GM10847 (cell line): ENCODE measurements around the gene OPRM1.

Experiments
- POLR2A ChIP-seq: IDR thresholded peaks from 2 replicates; pipeline ENCODE4 v1.6.1; 2011; ENCODE audit not compliant: insufficient read length; ENCODE audit errors: extremely low read depth

Gene OPRM1

DNA sequence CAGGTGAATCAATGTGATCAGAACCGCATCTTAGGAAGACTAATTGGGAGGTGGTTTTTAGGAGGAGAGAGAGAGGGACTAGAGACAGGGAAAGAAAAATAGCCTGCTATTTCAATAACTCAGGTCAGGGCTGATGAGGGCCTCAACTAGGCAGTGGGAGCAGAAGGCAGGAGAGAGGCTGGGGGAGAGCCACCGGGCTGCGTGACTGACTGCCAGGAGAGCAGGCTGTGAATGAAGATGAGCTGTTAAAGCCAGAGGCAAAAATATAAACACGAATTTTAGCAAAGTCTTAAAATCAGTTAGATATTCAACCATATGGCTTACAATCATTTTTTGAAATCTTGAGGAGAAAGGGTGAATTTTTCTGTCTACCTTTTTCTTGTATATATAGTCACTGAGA lies 168.0 kb downstream of the OPRM1 start:
- TF ChIP-seq POLR2A, result no peak

DNA sequence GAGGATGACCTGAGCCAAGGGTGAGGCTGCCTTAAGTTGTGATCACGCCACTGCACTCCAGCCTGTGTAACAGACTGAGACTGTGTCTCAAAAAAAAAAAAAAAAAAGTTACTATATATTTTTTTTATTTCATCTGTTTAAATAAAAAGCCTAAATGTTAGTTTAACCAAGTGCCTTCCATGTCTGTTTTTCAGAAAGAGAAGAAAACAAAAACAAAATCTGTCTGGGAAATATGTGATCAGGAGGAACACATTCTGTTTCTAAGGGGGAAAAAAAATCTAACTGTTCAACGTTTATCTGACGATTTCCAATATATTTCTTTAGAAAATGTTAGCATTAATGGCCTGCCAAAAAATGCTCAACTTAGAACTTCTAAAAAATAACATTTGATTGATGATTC lies 170.5 kb downstream of the OPRM1 start:
- TF ChIP-seq POLR2A, result no peak

GRCh38 chr6:154210678-154211077 lies 171.6 kb downstream of the OPRM1 start:
- no peak for TF ChIP-seq POLR2A

GRCh38 chr6:154213782-154214181 lies 174.7 kb downstream of the OPRM1 start:
- TF ChIP-seq POLR2A, result no peak

DNA sequence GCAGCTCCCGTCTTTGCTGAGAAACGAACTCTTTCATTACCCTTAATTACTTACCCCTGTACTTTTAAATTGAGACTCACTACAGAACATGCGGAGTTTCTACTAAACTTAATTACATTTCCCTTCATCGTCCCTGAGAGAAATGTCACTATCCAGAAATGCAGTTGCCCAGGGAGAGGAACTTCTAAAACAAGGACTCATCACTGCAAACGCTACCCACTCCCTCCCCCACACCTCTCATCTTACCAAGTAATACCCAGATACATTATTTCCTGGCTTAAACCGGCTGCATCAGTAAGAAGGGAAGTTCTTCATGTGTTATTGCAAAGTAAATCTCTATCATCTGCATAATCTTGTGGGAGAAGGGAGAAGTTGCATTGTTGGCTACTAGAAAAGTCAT lies 179.3 kb downstream of the OPRM1 start:
- TF ChIP-seq POLR2A, result no peak

GRCh38 chr6:154218787-154219186 lies 179.7 kb downstream of the OPRM1 start:
- no peak for TF ChIP-seq POLR2A

DNA sequence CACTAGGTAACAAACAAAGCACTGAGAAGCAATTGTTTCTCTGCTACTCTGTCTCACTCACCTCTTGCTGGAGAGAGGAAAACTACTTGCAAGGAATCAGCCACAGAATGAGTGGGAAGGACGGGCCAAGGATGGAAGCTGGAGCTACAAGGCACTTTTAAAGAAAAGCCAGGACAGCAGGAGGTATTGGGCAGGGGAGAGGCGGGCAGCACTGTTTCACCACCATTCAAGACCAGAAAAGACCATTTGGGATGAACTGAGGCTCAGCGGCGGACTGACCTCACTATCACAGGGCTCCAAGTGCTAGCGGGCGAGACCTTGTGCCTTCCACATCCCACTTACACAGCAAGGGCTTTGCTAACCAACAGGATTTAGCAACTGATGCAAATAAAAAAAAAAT lies 180.2 kb downstream of the OPRM1 start:
- no peak for TF ChIP-seq POLR2A

DNA sequence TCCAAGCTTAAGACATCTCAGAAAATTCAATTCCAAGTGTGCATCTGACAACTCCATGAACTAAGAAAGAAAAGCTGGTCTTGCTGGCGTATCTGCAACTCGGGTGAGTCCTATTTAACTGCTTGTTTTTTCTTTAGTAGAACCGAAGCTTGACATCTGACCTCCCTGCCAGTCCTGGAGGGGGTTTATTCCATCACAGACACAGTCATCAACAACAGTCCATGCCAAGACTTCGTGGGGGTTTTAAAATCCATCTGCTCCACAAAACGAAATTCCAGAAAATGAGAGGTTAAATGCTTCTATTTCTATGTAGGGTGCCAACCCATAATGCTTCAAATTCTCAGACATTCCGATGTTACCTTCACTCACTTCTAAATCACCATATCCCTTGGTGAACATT lies 183.7 kb downstream of the OPRM1 start:
- no peak for TF ChIP-seq POLR2A

DNA sequence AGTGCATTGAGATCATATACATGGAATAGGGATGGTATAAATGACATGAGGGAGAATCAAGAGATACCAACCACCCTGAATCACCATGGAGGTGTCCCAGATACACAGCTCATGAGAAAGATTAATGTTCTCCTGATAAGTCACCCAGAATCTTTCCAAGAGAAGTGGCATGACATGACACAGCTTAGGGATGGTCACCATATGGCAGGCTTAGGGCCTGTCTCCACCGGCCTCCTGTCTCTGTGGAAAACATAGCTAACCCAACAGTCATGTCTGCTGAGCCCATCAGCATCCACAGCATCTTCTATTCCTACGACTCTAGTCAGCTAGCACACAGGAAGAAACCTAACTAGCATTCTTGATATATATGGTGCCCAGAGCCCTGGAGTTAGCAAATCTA lies 184.3 kb downstream of the OPRM1 start:
- TF ChIP-seq POLR2A, result no peak

DNA sequence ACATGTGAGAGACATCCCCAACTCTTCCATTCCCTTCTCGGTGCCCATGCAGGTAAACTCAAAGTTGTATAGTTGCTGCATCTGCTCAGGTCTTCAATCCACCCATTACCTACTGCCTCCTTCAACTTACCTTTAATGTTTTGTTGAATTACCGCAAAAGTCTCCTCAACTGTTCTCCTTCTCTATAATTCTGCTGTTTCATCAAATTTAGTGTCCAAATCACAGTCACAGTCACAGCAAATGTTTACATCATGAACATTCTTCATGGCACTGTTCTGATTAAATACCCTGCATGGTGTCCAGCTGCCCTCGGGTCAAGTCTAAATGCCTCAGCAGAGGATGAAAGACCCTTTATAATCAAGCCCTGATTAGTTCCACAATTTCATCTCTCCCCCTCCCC lies 187.4 kb downstream of the OPRM1 start:
- no peak for TF ChIP-seq POLR2A

DNA sequence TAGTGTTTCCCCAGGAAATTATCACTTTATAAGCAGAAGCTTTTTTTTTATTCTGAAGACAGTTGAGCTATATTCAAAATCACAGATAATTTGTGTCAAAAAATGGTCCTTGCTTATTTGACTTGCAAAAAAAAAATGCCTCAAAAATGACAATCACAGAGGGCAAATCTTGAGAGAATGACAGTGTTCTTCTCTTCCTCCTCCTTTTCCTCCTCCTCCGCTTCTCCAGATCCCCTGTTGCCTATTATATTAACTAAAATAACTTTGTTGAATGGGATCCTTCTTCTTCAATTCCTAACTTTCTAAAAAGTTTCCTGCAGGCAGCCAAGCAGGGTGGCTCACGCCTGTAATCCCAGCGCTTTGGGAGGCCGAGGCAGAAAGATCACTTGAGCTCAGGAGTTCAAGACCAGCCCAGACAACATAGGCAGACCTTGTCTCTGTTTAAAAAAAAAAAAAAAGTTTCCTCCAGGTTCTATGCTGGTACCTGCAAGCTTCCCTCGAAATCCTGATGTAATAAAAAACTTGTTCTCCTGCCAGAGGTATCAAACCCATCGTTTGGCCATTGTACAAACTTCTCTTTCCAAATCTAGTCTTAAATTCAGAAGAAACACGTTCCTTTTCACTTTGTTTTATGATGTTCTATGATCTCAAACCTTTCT lies 189.0 kb downstream of the OPRM1 start:
- no peak for TF ChIP-seq POLR2A

DNA sequence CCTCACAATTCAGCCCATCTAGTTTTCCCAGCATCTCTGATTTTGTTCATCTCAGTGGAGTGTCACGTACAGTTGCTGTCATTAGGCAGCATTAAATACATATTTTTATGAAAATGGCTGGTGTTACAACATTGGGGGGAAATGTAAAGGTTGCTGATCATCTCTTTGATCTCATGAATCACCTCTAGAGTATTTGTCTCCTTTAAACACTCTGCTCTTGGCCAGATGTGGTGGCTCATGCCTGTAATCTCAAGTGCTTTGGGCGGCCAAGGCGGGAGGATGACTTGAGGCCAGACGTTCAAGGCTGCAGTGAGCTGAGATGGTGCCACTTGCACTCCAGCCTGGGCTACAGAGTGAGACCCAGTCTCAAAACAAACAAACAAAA lies 189.5 kb downstream of the OPRM1 start:
- no peak for TF ChIP-seq POLR2A

DNA sequence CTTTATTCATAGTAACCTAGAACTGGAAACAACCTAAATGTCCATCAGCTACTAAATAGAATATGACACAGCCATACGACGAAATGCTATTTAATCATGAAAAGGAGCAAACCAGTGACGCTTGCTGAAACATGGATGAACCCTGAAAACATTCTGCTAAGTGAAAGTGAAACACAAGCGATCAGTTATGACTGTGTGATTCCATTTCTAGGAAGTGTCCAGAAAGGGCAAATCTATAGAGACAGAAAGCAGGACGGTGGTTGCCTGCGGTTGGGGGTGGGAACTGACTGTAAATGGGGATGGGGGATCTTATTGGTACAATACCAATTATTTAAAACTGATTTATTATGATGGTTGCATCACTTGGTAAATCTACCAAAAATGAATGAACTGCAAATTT lies 190.7 kb downstream of the OPRM1 start:
- TF ChIP-seq POLR2A, result no peak

DNA sequence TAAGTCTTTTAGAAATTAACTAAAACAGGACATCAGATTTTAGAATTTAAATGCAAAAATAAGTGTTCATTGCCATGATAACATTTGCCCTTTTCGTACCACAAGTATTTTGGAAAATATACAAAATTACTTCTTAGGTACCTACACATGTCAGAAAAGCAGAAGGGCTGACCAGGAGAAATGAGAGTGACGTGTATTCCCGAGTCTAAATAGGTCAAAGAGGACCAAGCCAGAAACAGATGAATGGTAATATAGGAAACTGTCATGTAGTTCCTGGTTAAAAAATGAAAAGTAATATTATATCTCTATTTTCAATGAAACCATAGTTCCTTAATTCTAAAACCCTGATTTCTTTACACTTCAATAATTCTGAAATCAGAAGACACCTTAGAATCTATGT lies 191.4 kb downstream of the OPRM1 start:
- TF ChIP-seq POLR2A, result no peak

- TF ChIP-seq POLR2A, result no peak
Observed at GRCh38 chr6:154230910-154231595, 192.0 kb downstream of the OPRM1 start.

DNA sequence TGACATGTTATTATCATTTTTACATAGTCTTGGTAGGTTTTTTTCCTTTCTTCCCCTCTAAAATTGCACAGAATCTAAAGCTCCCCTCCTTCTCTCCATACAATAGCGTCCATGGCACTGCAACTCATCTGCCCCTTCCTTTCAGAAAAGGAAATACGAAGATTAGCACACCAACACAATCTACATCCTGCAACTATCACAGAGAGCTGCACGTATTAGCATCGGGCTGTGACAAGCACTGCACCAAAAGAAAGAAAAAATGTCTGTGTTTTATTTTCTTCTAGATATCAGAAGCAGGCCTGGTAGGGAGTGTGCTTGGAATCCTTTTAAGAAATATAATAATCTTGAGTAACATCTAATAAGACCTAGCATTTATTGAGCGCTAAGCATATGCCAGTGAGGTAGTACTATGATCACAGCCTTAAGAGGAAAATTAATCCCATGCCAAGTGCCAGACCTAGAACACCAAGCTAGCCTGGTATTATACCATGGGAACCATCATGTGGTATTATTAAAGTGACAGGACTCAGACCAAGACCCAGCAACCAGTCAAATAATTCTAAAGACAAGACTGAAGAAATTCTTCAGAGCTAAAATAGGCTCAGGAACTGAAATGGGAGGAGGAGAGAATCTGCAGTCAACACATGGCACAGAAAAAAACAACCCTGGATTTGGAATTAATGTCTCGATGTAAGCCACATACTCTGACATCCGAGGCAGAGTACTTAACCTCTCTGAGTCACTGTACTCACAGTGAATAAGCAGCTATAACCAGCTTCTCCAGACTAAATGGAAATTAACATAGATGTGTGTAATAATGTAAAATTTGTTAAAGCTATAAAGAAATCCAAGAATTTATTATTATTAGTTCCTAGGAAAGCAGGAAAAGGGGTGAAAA lies 193.2 kb downstream of the OPRM1 start:
- no peak for TF ChIP-seq POLR2A
